ENCODE data around the gene EPHB6. TPM values are rescaled to one million over a fixed set of nuclear protein-coding genes. Genes with fewer than 3 reads are reported as not detected.

EPHB6 gene
- total and polyA plus RNA-seq, 3 donors from 2014 or later: 38.1 to 52.0 (median 47.3) TPM

DNA sequence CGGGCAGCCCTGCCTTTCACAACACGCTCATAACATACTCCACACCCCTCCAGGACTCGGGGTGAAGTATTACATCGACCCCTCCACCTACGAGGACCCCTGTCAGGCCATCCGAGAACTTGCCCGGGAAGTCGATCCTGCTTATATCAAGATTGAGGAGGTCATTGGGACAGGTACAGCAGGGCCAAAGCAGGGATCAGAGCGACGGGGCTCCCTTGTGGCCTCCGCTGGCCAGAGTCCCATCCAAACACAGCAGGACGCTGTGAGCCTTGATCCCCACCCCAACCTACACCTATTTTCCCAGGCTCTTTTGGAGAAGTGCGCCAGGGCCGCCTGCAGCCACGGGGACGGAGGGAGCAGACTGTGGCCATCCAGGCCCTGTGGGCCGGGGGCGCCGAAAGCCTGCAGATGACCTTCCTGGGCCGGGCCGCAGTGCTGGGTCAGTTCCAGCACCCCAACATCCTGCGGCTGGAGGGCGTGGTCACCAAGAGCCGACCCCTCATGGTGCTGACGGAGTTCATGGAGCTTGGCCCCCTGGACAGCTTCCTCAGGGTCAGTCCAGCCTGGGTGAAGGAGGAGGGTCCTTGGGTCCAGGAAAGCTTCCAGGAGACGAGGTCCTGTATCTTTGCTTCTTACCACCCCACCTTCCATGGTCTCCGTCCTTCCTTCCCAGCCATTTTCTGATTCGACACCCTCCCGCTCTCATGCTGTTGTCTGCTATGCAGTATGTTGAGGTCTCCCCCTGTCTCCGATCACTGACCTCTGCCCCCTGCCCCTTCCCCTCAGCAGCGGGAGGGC is 13.5 kb downstream of the EPHB6 start:
- Histone ChIP-seq H3K27ac (no peak overlapping the region), H3K27me3 (no peaks in the 10 kb centered on the region), H3K4me3 (no peak overlapping the region), H3K9me3 (no peaks in the 10 kb centered on the region), H3K36me3 (ENCODE audit: low read depth, missing control alignments) (no peaks in the 10 kb centered on the region), H3K4me1 (no peaks in the 10 kb centered on the region)
- intact Hi-C loops (cut with DNase I; ENCODE audit: low total_unique reads): loop anchor here (10.0 kb wide), 1 partner anchor 136 kb away; no protein-coding TSS in a partner anchor
- TF ChIP-seq POLR2A (IDR thresholded peaks at IDR 0.05): no peak
- no peak for TF ChIP-seq CTCF (IDR thresholded peaks at IDR 0.05)
- WGBS, 2 donors: 87 to 94% methylated on average over 24 to 30 of the region's 31 CpGs
- DNase-seq: peak; percentile 7

DNA sequence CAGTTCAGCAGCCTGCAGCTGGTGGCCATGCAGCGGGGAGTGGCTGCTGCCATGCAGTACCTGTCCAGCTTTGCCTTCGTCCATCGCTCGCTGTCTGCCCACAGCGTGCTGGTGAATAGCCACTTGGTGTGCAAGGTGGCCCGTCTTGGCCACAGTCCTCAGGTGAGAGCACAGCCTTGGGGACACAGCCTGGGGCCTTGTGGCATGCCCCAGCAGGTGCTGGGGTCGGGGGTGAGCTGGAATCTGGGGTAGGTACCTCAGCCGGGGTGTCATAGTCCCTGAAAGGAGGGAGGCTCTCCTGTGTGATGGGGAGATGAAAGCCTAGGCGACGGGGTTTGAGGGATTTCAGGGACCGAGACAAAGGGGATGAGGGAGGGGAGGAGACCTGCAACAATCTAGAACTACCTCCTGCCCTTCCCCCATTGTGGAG is 14.1 kb downstream of the EPHB6 start:
- Histone ChIP-seq H3K36me3 (ENCODE audit: low read depth, missing control alignments) (no peaks in the 10 kb centered on the region), H3K9me3 (no peaks in the 10 kb centered on the region)
- intact Hi-C loops (cut with DNase I; ENCODE audit: low total_unique reads): loop anchor here (10.0 kb wide), 1 partner anchor 136 kb away; no protein-coding TSS in a partner anchor

GRCh38 chr7:142869434-142869833 is 14.6 kb downstream of the EPHB6 start:
- Histone ChIP-seq H3K4me3 (no peak overlapping the region), H3K9me3 (no peaks in the 10 kb centered on the region), H3K36me3 (ENCODE audit: low read depth, missing control alignments) (no peaks in the 10 kb centered on the region), H3K27ac (no peak overlapping the region), H3K27me3 (no peaks in the 10 kb centered on the region), H3K4me1 (no peaks in the 10 kb centered on the region)
- WGBS, 2 donors: 89 to 92% methylated on average over 2 of the region's 2 CpGs
- no peak for TF ChIP-seq POLR2A (IDR thresholded peaks at IDR 0.05)
- no peak for TF ChIP-seq CTCF (IDR thresholded peaks at IDR 0.05)
- DNase-seq: no peak
- intact Hi-C loops (cut with DNase I; ENCODE audit: low total_unique reads): loop anchor here (10.0 kb wide), 1 partner anchor 135 kb away; no protein-coding TSS in a partner anchor

More for the DNA sequence above, 14.1 kb downstream of the EPHB6 start:
- TF ChIP-seq CTCF (IDR thresholded peaks at IDR 0.05) (no peak), POLR2A (IDR thresholded peaks at IDR 0.05) (no peak)
- WGBS, 2 donors: 88 to 99% methylated on average over 11 of the region's 11 CpGs
- Histone ChIP-seq H3K27me3 (no peaks in the 10 kb centered on the region), H3K4me1 (no peaks in the 10 kb centered on the region), H3K27ac (no peak overlapping the region), H3K4me3 (no peak overlapping the region)
- DNase-seq: peak; percentile 7

DNA sequence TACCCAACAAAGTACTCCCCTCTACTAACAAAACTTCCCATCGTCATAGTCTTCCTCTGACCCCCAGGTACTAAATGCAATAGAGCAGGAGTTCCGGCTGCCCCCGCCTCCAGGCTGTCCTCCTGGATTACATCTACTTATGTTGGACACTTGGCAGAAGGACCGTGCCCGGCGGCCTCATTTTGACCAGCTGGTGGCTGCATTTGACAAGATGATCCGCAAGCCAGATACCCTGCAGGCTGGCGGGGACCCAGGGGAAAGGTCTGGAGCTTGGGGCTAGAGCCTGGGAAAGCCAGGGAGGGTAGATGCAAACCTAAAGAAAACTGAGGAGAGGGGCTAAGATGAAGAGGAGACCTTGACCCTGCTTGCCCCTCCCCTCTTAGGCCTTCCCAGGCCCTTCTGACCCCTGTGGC is 15.3 kb downstream of the EPHB6 start:
- intact Hi-C loops (cut with DNase I; ENCODE audit: low total_unique reads): no loop called here
- 74 to 85% methylated on average over 8 of the region's 8 CpGs for WGBS, 2 donors
- Histone ChIP-seq H3K27me3 (no peaks in the 10 kb centered on the region), H3K4me3 (no peak overlapping the region), H3K4me1 (no peaks in the 10 kb centered on the region), H3K9me3 (no peaks in the 10 kb centered on the region), H3K36me3 (ENCODE audit: low read depth, missing control alignments) (no peaks in the 10 kb centered on the region), H3K27ac (no peak overlapping the region)
- TF ChIP-seq CTCF (IDR thresholded peaks at IDR 0.05) (no peak), POLR2A (IDR thresholded peaks at IDR 0.05) (no peak)
- peak; percentile 11 for DNase-seq
